Measurements from ENCODE around the gene PHC2.
"Not testable (repeated sequence)": the region's sequence is repeated elsewhere in the genome, so short reads cannot be mapped to it uniquely, and the experiment has no call there.

The PHC2 gene

DNA sequence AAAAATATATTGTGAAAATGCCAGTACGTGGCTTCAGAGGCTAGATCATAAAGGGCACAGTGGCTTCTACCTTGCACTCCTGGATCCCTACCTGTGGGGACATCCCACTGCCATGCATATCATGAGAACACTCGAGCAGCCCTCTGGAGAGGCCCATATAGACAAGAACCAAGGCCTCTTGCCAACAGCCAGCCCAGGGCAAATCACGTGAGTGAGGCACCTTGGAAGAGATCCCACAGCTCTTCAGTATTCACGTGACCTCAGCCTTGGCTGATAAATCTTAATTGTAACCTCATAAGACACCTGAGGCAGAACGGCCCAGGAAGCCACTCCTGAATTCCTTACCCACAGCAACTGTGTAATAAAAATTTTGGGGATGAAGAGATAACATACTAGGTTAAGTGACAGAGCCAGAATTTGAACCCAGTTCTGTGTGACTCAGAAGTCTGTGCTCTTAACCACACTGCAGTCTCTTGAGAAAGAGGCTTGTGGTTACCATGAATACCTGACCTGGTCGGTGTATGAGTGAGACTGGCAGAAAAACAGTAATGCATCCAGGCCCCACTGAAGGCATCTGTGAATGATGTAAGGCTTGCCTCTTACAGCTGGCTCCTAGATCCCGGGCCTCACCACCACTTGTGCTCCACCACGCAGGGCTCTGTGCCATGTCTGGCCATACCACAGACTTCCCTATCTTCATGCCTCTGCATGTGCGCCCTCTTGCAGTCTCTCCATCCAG is 103.1 kb downstream of the PHC2 start:
- no peak for DNase-seq

- no peak for DNase-seq
These were observed 104.1 kb downstream of the PHC2 start for GRCh38 chr1:33326785-33327184.

GRCh38 chr1:33324677-33325575 is 106.0 kb downstream of the PHC2 start:
- no peak for DNase-seq

DNA sequence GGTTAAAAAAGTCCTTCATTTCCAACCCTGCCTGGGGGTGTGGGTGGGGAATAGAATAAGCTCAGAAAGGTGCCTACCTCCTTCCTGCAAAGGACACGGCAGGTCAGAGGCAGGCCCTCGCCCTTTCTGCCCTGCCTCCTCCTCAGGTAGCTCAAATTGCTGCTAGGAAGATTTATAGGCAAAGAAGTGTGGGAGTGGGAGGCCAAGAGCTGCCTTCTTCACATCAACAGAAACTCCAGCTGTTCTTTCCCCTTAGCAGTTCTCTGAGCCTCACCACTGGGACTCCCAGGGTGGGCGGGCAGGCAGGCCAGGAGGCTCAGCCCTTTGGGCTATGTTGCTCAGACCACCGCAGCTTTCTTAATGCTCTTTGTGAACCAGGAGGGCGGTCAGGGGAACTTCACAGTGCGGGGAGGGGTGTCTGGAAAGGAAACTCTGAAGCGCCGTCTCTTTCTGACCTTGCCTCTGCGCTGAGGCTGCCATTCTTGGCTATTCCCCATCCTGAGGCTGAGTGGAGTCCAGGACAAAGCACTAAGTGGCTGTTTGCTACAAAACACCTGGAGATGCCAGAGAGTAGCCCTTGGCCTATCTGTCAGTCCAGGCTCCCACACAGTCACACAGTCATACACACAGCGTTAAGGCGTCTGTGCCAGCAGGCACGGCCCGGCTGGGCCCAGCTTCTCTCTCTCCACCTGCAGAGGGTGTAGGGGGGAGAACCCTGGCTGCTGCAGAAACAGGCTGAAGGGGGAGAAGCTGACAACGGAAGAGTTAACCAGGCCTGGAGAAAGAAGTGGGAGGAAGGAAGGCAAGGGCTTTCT is 107.0 kb downstream of the PHC2 start:
- no peak for DNase-seq

GRCh38 chr1:33322870-33323585 is 107.9 kb downstream of the PHC2 start:
- DNase-seq = no peak

- no peak for DNase-seq
These were observed 108.8 kb downstream of the PHC2 start for GRCh38 chr1:33322109-33322508.

- DNase-seq = no peak
These were observed 109.7 kb downstream of the PHC2 start for GRCh38 chr1:33321178-33321577.

- DNase-seq = no peak
These were observed 110.2 kb downstream of the PHC2 start, which contains the start of gene A3GALT2 for GRCh38 chr1:33320619-33321165. Gene A3GALT2 (minus strand): TSS chr1:33321098. CDS start chr1:33321098, 0 bp downstream.

DNA sequence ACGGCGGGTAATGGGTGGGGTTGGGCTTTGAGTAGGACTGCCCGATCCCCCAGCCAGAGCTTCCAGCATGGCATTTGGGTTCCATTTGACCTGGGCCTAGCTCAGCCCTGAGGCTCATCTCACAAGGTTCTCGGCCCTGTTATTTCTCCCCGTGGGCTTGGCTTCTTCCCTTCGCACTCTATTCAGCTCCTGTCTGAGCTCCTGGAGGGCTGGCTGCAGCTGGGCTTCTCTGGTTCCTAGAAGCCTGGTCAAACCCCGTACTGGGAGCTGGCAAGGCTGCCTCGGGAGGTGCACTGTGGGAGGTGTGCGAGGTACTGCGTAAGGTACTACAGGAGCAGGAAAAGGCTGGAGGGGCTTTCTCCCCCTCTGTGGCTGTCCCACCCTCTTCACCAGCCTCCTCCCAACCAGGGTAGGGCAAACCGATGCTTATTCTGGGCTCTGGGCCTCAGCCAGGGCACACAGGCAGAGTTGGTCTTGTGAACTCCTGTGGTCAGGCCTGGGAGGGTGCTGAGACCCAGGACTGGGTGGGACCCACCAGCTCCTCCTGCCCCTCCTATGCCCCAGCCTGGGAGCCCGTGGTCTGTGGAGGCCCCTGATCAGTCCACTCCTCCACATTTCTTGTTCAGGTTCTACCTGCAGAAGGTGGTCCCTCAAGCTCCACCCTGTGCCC is 110.8 kb downstream of the PHC2 start:
- DNase-seq = no peak

DNA sequence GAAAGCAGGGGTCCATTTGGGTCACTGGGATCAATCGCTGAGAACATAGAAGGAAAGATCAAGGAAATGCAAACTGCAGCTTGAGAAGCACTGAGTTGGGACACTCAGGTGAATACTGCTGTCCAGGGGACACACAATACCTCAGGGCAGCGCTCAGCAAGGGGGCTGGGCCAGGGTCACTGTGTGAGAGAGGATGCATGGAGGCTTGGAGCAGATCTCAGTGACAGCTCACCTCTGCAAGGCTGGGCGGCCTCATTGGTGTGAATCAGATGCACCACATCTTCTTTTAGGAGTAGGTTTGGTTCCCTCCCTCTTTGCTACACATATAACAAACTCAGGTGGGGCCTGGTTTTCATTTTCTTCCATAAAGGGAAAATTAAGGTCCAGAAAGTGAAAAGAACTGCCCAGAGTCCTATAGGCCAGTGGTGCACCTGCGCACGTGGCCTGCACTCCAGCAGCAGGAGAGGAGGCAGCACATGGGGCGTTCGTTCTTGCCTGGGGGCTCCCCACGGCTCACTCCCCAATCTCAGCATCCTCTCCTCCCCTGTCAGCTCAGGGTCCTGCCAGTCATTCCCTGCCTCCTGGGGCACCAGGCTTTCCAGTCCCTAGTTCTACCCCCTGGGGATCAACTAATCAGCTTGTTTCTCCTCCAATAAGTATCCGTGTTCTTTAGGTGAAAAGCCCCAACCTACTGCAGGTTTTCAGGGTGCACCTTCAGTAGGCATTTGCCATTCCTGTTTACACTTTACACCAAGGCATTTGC is 111.5 kb downstream of the PHC2 start:
- no peak for DNase-seq

DNA sequence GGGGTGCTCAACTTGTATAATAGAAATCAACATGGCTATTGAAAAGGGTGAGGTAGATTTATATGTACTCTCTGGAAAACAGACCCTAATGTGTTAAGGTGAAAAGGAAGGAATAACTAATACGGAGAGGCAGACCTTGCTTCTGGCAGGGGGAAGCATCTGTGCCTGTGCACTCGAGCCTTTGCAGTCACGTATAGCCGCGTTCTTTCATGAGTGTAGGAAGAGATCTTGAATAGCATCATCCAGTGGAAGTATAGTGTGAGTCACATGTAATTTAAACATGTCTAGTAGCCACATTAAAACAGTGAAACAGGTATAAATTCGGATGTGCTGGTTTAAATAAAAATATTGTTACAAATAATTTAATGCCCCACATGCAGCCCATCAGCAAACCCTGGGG is 112.9 kb downstream of the PHC2 start:
- no peak for DNase-seq

- no peak for DNase-seq
These were observed 113.5 kb downstream of the PHC2 start for GRCh38 chr1:33317354-33317753.

GRCh38 chr1:33316601-33317000 is 114.3 kb downstream of the PHC2 start:
- DNase-seq = no peak

DNA sequence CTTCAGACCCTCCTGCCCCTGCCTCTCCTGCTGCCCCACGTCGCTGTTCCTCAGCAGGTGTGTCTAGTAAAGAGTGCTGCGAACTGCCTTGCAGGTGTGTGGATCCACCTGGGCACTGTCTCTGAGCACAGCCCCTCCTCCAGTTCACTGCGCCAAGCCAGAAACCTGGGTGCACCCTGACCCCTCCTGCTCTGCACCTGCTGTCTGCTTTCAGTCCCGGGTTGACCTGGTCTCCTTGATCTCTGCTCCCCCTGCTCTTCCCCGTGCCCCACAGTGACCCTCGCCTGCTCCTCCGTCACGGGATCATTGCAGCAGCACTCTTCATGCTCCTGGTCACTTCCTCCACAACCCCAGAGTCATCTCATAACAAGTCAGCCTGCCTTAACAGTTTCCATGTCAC is 116.5 kb downstream of the PHC2 start:
- no peak for DNase-seq

- no peak for DNase-seq
These were observed 118.5 kb downstream of the PHC2 start for GRCh38 chr1:33312413-33312749.

DNA sequence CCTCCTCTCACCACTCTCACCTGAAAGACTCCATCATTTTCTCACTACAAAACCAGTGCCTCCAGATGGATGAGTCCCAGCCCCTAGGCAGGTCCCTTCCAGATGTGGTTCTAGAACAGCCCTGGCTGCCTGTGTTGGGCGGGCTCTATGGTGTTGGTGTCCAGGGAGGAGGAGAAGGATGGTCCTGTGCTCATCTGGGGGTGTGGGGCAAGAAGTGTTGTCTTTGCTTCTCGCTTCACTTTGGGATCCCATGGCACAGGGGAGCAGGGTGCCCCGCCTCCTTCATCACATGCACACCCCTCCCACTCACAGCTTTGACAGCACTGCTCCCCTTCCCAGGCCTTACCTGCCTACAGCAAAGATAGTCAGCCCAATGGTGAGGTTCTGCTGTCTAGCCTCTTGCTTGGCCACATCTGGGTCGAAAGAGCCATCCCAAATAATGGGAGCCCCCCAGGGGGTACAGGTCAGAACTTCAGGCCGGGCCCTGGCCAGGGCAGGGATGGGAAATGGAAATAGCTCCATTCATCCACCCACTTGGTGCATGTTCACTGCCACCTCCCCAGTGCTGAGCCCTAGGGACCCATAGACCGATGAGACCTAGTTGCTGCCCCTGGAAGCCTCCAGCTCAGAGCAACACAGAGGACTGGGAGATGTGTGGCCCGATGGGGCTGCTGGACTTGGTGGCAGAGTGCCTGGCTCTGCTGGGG is 119.0 kb downstream of the PHC2 start:
- no peak for DNase-seq

- DNase-seq = no peak
These were observed 120.2 kb downstream of the PHC2 start for GRCh38 chr1:33310702-33311101.

- DNase-seq = not testable (repeated sequence)
These were observed 121.5 kb downstream of the PHC2 start for GRCh38 chr1:33309351-33309750.

GRCh38 chr1:33307494-33307864 is 123.4 kb downstream of the PHC2 start:
- no peak for DNase-seq

All from activated gamma-delta T cell (primary cell).